GM19395 (cell line): Measurements from ENCODE around the gene DENND1A.
"Not testable (repeated sequence)": the region's sequence is repeated elsewhere in the genome, so short reads cannot be mapped to it uniquely, and the experiment has no call there.

Experiments
- ATAC-seq: cut with Tn5 transposase; IDR thresholded peaks from one replicate; pipeline ENCODE4 v1.9.1; 2021; ENCODE audit warnings: mild to moderate bottlenecking, moderate library complexity; ENCODE audit not compliant: unreplicated experiment

The DENND1A gene, protein sequence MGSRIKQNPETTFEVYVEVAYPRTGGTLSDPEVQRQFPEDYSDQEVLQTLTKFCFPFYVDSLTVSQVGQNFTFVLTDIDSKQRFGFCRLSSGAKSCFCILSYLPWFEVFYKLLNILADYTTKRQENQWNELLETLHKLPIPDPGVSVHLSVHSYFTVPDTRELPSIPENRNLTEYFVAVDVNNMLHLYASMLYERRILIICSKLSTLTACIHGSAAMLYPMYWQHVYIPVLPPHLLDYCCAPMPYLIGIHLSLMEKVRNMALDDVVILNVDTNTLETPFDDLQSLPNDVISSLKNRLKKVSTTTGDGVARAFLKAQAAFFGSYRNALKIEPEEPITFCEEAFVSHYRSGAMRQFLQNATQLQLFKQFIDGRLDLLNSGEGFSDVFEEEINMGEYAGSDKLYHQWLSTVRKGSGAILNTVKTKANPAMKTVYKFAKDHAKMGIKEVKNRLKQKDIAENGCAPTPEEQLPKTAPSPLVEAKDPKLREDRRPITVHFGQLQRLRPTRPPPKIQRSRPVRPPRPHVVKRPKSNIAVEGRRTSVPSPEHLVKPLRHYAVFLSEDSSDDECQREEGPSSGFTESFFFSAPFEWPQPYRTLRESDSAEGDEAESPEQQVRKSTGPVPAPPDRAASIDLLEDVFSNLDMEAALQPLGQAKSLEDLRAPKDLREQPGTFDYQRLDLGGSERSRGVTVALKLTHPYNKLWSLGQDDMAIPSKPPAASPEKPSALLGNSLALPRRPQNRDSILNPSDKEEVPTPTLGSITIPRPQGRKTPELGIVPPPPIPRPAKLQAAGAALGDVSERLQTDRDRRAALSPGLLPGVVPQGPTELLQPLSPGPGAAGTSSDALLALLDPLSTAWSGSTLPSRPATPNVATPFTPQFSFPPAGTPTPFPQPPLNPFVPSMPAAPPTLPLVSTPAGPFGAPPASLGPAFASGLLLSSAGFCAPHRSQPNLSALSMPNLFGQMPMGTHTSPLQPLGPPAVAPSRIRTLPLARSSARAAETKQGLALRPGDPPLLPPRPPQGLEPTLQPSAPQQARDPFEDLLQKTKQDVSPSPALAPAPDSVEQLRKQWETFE

DNA sequence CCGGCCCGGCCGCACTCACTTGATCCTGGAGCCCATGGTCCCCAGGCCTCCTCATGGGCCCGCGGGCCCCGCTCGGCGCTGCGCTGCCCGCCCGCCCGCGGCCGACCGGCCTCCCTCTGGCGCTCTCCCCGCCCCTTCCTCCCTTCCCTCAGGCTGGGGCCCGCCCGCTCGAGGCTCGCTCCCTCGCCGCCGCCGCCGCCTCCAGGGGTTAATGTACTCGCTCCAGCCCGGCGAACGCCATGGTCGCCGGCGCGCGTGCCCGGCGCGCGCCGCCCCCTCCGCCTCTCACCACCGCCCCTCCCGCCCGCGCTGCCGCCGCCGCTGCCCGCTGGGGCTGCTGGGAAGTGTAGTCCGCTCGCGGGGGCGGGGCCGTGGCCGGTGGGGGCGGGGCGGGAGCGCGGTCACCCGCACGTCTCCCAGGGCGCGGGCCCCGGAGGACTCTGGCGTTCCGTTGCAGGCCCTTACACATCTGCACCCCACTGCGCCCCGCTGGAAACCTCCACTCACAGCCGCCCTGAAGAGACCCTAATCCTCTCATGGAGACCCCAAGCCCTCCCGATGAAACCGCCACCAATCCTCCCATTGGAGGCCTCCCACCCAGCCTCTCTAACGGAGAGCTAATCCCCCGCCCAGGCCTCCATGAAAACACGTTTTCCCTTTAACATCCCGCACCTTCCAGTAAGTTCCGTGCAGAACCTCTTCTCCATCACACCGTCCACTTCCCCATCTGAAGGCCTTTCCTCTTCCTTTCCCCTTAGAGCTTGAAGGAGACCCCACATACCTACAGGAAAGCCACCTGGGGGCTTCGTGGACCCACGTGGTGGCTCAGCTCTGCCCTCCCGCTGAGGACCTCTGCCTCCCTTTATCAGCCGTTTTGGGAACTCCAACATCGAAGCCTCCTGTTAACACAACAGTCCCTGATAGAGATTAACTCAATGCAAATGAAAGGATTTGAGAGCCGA, at the start of gene DENND1A:
DENND1A (minus strand) TSS at position 257 of the 962 bp plus-strand sequence; CDS start at position 36, 221 bp downstream.
- ATAC-seq: peak; percentile 69

DNA sequence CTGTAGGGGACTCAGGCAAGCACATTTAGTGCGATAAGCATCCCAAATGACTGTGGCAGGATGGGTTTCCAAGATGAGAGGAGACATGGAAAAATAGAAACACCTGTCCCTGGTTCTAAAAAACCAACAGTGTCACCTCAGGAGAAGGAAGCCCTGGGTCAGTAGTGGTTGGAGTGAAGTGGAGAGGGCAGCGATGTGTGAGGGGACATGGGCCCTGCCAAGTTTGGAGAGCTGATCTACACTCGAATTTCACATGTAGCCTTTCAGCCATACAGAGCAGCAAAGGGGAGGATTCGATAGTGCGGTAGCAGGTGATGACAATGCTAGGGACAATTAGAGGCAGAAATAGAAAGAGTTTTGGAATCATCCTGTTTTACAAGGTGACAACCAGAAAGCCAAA, 49.1 kb upstream of the DENND1A start:
- ATAC-seq: no peak

DNA sequence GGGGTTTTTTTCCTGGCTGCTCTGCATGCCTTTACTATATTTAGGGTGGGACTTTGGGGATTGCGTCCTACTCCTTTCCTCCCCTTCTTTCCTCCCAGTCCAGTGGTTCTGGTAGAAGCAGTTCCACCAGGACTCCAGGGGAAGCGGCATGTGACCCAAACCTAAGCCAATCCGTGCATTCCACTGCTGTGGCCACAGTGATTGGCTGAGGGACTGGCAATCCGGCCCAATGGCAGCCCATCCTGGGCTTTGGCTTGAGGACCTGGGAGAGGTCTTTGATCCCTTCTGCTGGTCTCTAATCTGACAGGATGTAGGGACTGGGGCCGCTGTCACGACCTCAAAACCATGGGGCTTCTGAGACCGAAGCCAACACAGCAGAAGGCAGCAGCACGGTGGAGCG, 46.7 kb upstream of the DENND1A start:
- not testable (repeated sequence) for ATAC-seq

DNA sequence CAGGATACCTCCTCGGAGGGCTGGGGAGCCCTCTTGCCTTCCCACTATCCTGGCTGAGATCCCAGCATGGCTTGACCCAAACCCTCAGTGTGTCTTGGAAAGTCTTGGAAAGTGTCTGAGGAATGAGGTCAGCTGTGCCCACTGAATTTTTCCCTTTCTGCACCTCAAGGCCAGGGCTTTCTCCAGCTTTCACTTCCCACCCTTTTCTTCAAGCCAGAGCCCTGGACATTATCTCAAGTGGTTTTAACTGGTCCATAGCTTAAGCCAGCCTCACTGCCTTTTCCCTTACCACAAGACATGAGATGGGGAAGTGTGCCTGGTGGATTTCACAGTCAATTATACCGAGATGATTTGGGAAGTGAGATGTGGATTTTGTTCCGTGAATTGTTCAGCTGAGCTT, 45.9 kb upstream of the DENND1A start:
- no peak for ATAC-seq

DNA sequence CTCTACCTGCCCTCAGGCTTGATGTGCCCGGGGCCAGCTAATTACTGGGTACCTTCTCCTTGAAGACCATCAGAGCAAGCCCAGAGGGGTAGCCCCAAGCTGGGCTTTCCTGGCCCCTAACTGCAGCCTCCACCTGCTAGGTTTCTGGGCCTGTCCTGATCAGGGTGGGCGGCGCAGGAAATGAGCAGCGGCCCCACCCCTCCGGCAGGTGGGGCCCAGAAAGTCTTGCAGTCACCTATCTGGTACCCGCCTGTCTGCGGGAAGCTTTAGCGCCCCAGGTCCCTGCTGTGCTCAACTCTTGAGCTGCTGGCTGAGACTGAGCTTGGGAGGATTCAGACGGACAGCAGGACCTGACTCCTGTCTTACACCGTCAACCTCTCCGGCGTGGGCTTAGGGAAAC, 44.5 kb upstream of the DENND1A start:
- no peak for ATAC-seq

DNA sequence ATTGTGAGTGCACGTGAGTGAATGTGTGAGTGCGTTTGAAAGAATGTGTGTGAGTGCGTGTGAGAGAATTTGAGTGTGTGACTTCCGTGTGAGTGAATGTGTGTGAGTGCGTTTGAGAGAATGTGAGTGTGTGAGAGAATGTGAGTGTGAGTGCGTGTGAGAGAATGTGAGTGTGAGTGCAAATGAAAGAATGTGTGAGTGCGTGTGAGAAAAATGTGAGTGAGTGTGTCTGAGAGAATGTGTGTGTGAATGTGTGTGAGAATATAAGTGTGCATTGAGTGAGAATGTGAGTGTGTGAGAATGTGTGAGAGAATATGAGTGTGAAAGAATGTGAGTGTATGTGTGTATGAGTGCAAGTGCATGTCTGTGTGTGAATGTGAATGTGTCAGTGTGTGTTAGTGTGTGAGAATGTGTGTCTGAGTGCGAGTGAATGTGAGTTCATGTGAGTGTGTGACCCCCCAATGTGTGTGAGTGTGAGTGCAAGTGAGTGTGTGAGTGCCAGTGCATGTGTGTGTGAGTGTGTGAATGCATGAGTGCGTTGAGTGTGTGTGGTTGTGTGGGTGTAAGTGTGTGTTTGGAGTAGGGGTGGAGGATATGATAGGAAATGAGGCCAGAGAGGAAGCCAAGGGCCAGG, 43.8 kb upstream of the DENND1A start:
- ATAC-seq: no peak

DNA sequence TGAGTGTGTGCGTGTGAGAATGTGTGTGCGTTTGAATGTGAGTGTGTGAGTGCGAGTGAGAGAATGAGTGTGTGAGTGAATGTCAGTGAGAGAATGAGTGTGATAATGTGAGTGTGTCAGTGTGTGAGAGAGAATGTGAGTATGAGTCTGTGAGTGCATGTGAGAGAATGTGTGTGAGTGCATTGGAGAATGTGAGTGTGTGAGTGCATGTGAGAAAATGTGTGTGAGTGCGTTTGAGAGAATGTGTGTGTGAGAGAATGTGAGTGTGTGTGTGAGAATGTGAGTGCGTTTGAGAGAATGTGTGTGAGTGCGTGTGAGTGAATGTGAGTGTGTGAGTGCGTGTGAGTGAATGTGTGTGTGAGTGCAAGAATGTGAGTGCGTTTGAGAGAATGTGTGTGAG, 42.7 kb upstream of the DENND1A start:
- ATAC-seq: no peak

DNA sequence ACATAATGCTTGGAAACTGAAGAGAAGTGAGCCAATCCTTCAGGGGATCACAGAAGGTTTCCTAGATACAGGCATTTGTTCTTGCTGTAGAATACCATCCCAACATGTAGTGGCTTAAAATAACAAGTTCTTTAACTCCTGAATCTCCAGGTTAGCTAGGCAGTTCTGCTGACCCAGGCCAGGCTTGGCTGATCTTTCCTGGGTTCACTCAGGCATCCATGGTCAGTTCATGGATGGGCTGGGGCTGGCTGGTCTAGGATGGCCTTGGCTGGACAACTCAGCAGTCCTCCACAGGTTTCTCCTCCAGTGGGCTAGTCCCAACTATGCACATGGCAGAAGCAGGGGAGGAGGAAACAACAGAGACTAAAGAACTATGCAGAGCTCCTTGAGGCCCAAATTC, 37.4 kb upstream of the DENND1A start:
- ATAC-seq: no peak

DNA sequence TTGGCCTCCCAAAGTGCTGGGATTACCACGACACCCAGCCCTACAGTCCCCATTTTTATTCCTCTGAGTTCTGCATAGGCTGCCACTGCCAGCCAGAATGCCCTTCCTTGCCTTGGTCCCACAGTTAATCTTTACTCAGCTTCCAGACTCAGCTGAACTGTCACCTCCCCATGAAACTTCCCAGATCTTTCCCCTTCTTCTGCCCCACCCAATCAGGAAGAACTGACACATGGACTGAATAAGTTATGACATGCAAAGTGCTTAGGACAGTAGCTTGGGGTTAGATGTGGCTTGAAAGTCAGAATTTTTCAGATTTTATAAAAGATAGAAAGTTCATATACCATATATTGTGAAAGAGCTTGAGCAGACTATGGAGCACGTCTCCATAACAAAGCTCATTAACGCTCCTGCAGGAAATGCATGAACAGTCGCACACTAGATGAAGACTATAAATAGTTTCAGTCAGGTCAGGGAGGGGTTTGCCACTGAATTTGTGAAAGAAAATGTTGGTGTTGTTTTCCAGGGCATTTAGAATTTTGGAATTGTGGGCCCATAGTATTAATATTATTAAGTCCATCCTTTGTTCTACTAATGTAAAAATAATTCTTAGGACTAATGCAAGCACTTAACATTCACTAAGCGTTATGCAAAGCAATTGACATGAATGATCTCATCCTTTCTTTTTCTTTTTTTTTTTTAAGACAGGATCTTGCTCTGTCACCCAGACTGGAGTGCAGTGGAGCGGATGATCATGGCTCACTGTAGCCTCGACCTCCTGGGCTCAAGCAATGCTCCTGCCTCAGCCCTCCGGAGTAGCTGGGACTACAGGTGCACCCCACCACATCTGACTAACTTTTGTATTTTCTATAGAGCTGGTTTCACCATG, 36.1 kb upstream of the DENND1A start:
- ATAC-seq: no peak

DNA sequence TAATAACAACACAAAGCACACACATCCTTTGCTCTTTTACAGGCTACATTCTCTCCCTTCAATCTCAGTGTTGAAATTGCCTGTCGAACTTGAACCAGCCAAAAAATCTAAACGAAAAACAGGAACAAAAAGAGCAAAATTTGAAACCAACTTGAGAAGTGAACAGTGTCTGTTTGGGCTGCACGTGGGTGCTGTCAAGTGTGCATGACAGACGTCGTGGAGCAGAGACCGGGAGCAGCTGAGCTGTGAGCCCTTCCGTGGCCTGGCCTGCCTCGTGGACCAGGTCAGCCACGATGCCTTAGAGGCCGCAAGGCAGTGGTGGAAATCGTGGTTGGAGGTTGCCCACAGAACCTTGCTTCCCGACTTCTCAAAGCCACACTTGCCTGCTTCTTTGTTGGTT, 34.8 kb upstream of the DENND1A start:
- no peak for ATAC-seq

DNA sequence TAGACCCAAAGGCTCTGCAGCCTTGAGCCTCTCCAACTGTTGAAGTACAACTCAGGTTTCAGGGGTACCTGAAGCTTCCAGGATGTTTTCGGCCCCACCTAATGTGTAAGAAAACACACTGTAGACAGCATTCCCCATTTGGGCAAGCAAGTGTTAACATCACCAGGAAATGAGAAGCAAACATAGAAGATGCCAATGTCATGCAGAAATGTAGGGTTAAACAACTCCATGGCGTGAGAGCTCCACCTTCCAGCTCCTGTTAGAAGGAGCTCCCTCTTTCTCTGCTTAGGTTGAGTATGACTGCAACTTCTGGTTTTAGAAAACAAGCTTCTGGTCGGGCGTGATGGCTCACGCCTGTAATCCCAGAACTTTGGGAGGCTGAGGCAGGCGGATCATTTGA, 31.0 kb upstream of the DENND1A start:
- ATAC-seq: no peak

DNA sequence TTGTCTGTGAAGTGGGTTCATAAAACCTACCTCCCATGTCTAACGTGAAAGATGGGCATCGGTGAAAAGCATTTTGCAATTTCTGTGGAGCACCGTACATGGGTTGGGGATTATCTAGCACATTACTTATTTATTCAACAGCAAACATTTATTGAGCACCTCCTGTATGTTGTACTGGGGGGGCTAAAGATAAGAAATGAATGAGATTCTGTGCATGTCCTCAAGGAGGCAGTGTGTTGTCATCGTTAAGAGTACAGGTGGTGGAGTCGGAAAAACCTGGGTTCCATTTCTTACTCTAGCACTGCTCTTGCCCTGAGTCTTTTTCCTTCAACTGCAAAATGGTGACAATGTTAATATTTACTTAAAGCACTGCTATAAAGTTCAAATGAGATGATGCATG, 30.4 kb upstream of the DENND1A start:
- no peak for ATAC-seq

DNA sequence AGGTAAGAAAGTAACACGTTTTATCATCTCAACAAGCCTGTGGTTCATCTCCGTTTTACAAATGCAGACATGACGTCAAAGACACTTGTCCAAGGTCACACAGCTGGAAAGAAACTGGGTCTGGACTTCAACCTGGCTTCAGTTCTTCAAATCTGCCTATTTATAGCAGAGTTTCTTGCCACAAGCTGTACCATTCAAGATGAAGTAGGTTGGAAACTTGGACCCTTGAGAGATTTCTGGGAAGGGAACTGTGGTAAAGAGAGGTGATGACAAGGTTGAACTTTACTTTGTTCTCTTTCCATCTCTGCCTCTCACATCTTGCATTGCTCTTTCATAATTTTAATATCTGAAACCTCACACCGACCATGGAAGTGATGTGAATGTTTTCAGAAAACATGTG, 29.9 kb upstream of the DENND1A start:
- no peak for ATAC-seq

DNA sequence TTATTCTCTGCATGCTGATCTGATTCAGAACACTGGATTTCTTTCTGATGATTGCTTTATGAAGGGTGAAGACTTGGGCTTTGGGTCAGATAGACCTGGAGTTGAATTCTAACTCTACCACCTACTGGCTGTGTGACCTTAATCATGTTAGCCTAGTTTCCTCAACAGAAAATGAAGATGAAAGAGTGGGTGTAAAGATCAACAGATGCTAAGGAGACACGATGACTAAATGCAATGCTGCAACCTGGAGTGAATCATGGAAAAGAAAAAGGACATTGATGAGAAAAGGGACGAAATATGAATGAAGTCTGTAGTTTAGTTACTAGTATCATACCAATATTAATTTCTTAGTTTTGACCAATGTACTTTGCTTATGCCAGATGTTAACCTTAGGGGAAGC, 27.8 kb upstream of the DENND1A start:
- no peak for ATAC-seq

DNA sequence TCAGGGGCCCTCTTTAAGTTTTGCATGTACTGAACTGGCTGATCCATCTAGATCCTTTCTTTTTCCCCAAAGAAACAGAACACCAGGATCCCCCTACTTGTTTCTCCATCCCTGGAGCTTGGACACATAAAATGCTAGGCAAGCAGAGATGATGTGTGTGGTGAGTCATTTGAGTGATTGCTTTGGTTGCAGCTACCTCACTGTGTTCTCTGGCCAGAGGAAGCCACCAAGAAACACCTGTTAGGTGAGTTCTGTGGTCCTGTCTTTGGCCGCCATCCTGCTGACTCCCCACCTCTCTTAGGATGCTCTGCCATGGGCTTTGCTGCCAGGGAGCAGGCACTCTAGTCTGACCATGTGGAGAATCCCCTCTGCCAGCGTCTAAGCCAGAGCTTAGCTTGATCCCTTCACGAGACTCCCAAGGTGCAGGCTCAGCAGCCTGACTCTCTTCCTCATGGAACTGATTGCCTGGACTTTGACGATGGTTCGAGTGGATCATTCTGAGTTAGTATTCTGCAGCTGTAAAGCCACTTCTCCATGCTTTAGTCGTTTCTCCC, 27.3 kb upstream of the DENND1A start:
- ATAC-seq: no peak

DNA sequence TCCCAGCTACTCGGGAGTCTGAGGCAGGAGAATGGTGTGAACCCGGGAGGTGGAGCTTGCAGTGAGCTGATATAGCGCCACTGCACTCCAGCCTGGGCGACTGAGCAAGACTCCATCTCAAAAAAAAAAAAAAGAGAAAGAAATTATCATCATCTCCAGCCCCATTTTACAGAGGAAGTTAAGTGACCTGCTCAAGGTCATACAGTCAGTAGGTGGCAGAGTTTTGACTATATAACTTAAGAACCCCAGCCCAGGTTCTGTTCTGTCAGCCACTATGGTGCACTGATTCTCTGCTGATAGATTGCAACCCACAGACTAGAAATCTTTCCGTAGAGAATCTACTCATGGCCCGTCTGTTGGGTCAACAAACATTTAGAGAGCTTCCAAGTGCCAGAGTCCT, 25.7 kb upstream of the DENND1A start:
- ATAC-seq: no peak

DNA sequence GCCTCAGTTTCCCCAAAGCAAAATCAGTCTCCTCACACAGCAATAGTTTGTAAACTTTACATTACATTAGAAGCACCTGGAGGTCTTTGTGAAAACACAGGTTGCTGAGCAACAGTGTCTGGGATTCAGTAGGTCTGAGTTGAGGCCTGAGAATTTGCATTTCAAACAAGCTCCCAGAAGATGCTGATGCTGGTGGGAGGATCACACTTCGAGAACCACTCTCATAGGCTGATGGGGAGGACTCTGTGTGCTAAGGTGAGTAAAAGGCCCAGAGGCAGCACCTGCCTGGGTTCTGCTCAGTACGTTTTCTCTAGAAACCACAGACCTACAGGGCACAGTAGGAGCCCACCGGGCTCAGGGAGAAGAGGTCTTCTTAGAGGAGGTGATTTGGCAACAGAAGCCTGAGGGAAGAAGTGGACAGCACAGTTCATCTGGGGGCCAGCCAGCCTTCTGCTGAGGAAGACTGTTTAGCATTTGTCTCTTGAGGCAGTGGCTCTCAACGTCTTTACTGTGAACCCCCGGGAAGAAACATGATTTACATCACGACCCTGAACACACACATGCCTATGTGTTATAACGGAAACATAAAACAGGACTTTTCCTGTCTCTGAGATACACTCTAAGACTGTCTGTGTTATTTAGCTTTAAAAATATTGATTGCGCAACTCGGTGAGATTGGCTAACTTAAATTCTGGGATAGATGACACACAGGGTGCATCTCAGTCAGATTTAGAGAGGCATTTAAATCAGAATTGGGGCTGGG, 24.8 kb upstream of the DENND1A start:
- no peak for ATAC-seq
